OCI-LY3 (cell line): ENCODE results near the gene TYW5.

ENCODE experiments used
- H2AFZ ChIP-seq: fragments of 200-600, 300-600 bp; shearing (Covaris generic); 2 replicates; pipeline ENCODE4 v1.6.0; 2014; ENCODE audit warnings: antibody characterized with exemption, low read depth, low read length
- H3K27ac ChIP-seq: fragments of 200-600, 300-600 bp; sonication (generic); 2 replicates; pipeline ENCODE4 v1.5.1; 2014; ENCODE audit warnings: mild to moderate bottlenecking, low read length, moderate library complexity, mixed read lengths
- H3K27me3 ChIP-seq: fragments of 200-600, 300-600 bp; sonication (generic); 2 replicates; pipeline ENCODE4 v1.6.1; 2014; ENCODE audit warnings: low read depth, low read length, mixed read lengths
- H3K36me3 ChIP-seq: fragments of 200-600, 300-600 bp; sonication (generic); replicated peaks from 2 replicates; pipeline ENCODE3; 2014; ENCODE audit warnings: low read depth, low read length, mixed read lengths
- H3K4me1 ChIP-seq: fragments of 300-600, 200-600 bp; sonication (generic); 2 replicates; pipeline ENCODE4 v1.6.1; 2014; ENCODE audit warnings: low read length, mixed read lengths
- H3K4me2 ChIP-seq: fragments of 200-600, 300-600 bp; sonication (generic); 2 replicates; pipeline ENCODE4 v1.6.1; 2014; ENCODE audit warnings: low read length, mixed read lengths
- H3K4me3 ChIP-seq: fragments of 300-600, 200-600 bp; sonication (generic); 2 replicates; pipeline ENCODE4 v1.5.1; 2014; ENCODE audit warnings: antibody characterized with exemption, mild to moderate bottlenecking, low read length, moderate library complexity
- H3K79me2 ChIP-seq: fragments of 300-600, 200-600 bp; shearing (Covaris generic); 2 replicates; pipeline ENCODE4 v1.6.1; 2014; ENCODE audit warnings: mild to moderate bottlenecking, low read length, mixed read lengths
- H3K9ac ChIP-seq: fragments of 300-600, 200-600 bp; shearing (Covaris generic); 2 replicates; pipeline ENCODE4 v1.6.0; 2014; ENCODE audit warnings: mild to moderate bottlenecking, low read length, moderate library complexity
- H3K9me3 ChIP-seq: fragments of 200-600, 300-600 bp; shearing (Covaris generic); 2 replicates; pipeline ENCODE4 v1.6.1; 2014; ENCODE audit warnings: low read length, mixed read lengths; ENCODE audit not compliant: insufficient read depth
- H4K20me1 ChIP-seq: fragments of 200-600, 300-600 bp; sonication (generic); 2 replicates; pipeline ENCODE4 v1.6.1; 2016; ENCODE audit warnings: low read length, mixed read lengths; ENCODE audit not compliant: insufficient read depth
- EZH2phosphoT487 ChIP-seq: fragments of 200-600 bp; shearing (Covaris generic); IDR thresholded peaks from 2 replicates; pipeline ENCODE4 v1.6.1; 2018; ENCODE audit warnings: antibody characterized with exemption, mixed run types, low read depth
- TF ChIP-seq, protein P1 (sequence below): fragments of 200-600, 300-600 bp; sonication (generic); IDR thresholded peaks from 2 replicates; pipeline ENCODE4 v1.5.1; 2014; ENCODE audit warnings: antibody characterized with exemption, low read length, low read depth

The TYW5 gene

DNA sequence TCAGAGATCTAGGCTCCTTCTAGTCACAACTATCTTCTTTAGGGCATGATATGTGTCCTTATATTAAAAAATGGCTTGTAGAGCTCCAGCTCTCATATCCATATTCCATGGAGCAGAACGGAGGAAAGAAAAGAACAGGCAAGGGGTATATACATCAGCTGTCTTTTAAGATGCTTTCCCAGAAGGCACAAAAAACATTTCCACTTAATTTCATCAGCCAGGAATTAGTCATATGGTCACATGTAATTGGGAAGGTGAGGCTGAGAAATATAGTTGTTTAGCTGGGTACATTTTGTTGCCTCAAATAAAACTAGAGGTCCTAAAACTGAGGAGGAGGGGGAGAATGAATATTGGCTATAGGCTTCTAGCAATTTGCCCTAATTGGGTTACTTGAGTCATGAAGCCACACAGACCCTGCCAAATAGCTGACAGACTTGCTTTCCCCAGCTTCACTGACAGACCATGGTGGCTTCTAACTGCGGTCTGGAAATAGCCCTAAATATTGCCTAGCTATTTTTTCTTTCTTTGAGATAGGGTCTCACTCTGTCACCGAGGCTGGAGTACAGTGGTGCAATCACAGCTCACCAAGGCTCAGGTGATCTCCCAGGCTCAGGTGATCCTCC, 20.1 kb upstream of the TYW5 start:
- no peaks in the 10 kb centered on the region for H3K27me3 ChIP-seq
- H3K4me1 ChIP-seq: peaks cover 11% of the 10 kb centered on the region
- H4K20me1 ChIP-seq: no peaks in the 10 kb centered on the region
- no peak overlapping the region for H3K9ac ChIP-seq
- no peak overlapping the region for H2AFZ ChIP-seq
- H3K27ac ChIP-seq: no peak overlapping the region
- no peak for TF ChIP-seq EZH2phosphoT487
- TF ChIP-seq, protein P1, sequence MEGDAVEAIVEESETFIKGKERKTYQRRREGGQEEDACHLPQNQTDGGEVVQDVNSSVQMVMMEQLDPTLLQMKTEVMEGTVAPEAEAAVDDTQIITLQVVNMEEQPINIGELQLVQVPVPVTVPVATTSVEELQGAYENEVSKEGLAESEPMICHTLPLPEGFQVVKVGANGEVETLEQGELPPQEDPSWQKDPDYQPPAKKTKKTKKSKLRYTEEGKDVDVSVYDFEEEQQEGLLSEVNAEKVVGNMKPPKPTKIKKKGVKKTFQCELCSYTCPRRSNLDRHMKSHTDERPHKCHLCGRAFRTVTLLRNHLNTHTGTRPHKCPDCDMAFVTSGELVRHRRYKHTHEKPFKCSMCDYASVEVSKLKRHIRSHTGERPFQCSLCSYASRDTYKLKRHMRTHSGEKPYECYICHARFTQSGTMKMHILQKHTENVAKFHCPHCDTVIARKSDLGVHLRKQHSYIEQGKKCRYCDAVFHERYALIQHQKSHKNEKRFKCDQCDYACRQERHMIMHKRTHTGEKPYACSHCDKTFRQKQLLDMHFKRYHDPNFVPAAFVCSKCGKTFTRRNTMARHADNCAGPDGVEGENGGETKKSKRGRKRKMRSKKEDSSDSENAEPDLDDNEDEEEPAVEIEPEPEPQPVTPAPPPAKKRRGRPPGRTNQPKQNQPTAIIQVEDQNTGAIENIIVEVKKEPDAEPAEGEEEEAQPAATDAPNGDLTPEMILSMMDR: no peak
- H3K79me2 ChIP-seq: no peaks in the 10 kb centered on the region
- no peaks in the 10 kb centered on the region for H3K9me3 ChIP-seq
- H3K36me3 ChIP-seq: peaks cover 3% of the 10 kb centered on the region
- no peak overlapping the region for H3K4me2 ChIP-seq
- no peak overlapping the region for H3K4me3 ChIP-seq

DNA sequence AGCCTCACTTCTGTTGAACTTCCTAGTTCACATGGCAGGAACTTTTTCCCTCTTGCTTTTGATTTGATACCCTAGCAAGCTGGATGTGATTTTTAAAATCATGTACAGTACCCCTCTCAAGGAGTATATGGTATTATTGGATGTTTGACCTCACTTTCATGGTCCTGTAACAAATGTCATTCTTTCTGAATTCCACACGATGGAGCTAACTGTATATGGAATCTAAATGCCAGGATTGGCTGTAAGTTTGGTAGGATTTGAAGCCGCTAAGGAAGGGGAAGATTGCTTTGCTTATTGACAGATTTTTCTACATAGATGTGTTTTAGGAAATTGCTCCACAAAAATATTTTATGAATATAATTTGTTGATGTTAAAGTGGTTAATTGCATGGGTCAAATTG, 18.4 kb upstream of the TYW5 start:
- Histone ChIP-seq H3K4me1 (peaks cover 6% of the 10 kb centered on the region; the same call in 1 of the 2 replicates), H3K9me3 (no peaks in the 10 kb centered on the region), H3K9ac (no peak overlapping the region), H2AFZ (no peak overlapping the region), H3K4me2 (no peak overlapping the region), H3K27me3 (no peaks in the 10 kb centered on the region), H3K79me2 (no peaks in the 10 kb centered on the region), H3K4me3 (no peak overlapping the region), H3K27ac (no peak overlapping the region), H4K20me1 (no peaks in the 10 kb centered on the region), H3K36me3 (peaks cover 3% of the 10 kb centered on the region)
- no peak for TF ChIP-seq EZH2phosphoT487
- TF ChIP-seq, protein P1: peak; percentile 44

DNA sequence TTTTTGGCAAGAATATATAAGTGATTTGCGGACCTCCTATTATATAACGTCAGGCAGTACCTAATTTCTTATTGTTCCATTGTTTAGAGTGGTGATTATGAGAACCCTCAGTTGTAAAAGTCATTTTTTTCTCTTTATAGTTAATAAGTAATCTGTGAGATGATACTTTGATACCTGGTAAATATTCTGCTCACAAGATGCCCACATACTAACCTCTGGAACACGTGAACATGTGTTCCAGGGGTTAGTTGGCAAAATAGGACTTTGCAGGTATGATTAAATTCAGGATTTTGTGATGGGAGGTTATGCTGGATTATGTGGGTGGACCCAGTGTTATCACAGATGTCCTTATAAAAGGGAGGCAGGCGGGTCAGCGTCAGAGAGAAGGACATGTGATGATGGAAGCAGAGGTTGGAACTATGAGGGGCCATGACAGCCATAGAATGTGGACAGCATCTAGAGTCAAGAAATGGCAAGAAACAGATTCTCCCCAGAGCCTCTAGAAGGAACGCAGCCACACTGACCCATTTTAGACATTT, 16.9 kb upstream of the TYW5 start:
- H3K4me3 ChIP-seq: no peak overlapping the region
- no peak overlapping the region for H2AFZ ChIP-seq
- H3K27me3 ChIP-seq: no peaks in the 10 kb centered on the region
- no peaks in the 10 kb centered on the region for H3K9me3 ChIP-seq
- H3K4me1 ChIP-seq: no peaks in the 10 kb centered on the region
- H3K79me2 ChIP-seq: no peaks in the 10 kb centered on the region
- H3K36me3 ChIP-seq: peaks cover 4% of the 10 kb centered on the region
- H3K27ac ChIP-seq: no peak overlapping the region
- no peak for TF ChIP-seq EZH2phosphoT487
- TF ChIP-seq, protein P1: no peak
- no peak overlapping the region for H3K4me2 ChIP-seq
- no peaks in the 10 kb centered on the region for H4K20me1 ChIP-seq
- H3K9ac ChIP-seq: no peak overlapping the region

DNA sequence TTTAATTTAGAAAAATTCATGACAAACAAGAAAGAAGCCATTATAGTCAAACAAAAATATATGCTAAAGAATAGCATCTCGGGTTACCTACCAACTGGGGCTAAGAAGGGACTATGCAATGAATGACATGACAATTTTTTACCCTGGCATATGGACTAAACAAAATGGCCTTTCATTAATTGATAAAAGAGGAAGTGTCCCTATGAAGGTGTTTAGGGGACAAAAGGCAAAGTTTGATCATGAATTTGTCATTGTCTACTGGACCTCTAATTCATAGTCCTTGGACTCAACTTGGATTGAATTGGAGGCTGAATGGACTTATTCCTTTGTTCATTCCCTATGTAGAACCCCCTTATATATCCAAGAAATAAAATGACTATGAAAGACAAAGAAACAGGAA, 12.8 kb upstream of the TYW5 start:
- Histone ChIP-seq H3K9ac (no peak overlapping the region), H3K4me3 (no peak overlapping the region), H3K9me3 (no peaks in the 10 kb centered on the region), H3K79me2 (no peaks in the 10 kb centered on the region), H3K27ac (no peak overlapping the region), H4K20me1 (no peaks in the 10 kb centered on the region), H3K36me3 (peaks cover 24% of the 10 kb centered on the region), H3K4me2 (no peak overlapping the region), H2AFZ (no peak overlapping the region), H3K4me1 (no peaks in the 10 kb centered on the region), H3K27me3 (no peaks in the 10 kb centered on the region)
- TF ChIP-seq, protein P1: no peak
- TF ChIP-seq EZH2phosphoT487: no peak
